ENCODE data around the gene KIAA2012. TPM values are rescaled to one million over a fixed set of nuclear protein-coding genes. Genes with fewer than 3 reads are reported as not detected.

The KIAA2012 gene
- total RNA-seq, 1 donor from 2014 or later: not detected

DNA sequence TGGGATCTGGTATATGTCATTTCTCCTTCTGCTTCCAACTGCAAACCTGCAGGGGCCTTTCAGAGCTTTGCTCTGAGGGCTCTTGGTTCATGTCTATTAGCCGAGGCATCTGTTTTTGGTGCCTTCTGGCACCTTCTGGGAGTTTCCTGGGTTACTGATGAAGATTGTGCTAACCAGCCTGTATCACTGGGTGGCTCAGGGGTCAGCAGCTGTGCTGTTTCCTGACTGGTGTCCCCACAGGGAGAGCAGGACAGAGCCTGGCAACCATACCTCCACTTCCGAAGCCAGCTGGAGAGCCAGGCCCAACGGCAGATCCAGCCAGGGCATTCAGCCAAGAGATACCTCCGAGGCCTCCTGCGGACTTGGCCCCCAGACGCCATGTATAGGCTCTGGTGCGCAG is 17.5 kb downstream of the KIAA2012 start:
- no peak overlapping the region for H3K4me3 ChIP-seq (ENCODE audit: low read depth, low read length)
- no peaks in the 10 kb centered on the region for H3K36me3 ChIP-seq (ENCODE audit: control insufficient read depth, insufficient read depth, low read length)
- H3K27me3 ChIP-seq (ENCODE audit: control insufficient read depth, insufficient read depth, low read length): no peaks in the 10 kb centered on the region
- TF ChIP-seq, protein P1, sequence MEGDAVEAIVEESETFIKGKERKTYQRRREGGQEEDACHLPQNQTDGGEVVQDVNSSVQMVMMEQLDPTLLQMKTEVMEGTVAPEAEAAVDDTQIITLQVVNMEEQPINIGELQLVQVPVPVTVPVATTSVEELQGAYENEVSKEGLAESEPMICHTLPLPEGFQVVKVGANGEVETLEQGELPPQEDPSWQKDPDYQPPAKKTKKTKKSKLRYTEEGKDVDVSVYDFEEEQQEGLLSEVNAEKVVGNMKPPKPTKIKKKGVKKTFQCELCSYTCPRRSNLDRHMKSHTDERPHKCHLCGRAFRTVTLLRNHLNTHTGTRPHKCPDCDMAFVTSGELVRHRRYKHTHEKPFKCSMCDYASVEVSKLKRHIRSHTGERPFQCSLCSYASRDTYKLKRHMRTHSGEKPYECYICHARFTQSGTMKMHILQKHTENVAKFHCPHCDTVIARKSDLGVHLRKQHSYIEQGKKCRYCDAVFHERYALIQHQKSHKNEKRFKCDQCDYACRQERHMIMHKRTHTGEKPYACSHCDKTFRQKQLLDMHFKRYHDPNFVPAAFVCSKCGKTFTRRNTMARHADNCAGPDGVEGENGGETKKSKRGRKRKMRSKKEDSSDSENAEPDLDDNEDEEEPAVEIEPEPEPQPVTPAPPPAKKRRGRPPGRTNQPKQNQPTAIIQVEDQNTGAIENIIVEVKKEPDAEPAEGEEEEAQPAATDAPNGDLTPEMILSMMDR (IDR thresholded peaks at IDR 0.05; ENCODE audit: insufficient read depth, low read length, severe bottlenecking): no peak
- FAIRE-seq (no peak), DNase-seq (ENCODE audit: low read depth) (no peak)

DNA sequence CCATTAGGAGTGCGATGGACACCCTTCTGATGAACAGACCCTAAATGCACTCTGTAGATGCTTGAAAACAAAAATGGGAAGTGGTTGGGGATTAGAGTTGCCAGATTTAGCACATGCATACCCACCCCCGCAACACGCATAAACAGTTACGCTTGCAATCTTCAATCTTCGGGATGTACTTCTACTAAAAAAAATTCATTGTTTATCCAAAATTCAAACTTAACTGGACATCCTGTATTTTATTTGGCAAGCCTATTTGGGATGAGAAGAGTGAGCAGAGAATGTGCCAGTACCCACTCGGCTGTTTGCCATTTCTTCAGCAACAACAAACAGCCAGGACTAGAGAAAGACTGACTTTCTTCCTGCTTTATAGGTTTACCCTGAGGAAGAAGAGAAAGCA is 18.4 kb downstream of the KIAA2012 start:
- no peaks in the 10 kb centered on the region for H3K27me3 ChIP-seq (ENCODE audit: control insufficient read depth, insufficient read depth, low read length)
- TF ChIP-seq, protein P1 (IDR thresholded peaks at IDR 0.05; ENCODE audit: insufficient read depth, low read length, severe bottlenecking): no peak
- DNase-seq (ENCODE audit: low read depth) (no peak), FAIRE-seq (no peak)
- no peaks in the 10 kb centered on the region for H3K36me3 ChIP-seq (ENCODE audit: control insufficient read depth, insufficient read depth, low read length)
- no peak overlapping the region for H3K4me3 ChIP-seq (ENCODE audit: low read depth, low read length)

DNA sequence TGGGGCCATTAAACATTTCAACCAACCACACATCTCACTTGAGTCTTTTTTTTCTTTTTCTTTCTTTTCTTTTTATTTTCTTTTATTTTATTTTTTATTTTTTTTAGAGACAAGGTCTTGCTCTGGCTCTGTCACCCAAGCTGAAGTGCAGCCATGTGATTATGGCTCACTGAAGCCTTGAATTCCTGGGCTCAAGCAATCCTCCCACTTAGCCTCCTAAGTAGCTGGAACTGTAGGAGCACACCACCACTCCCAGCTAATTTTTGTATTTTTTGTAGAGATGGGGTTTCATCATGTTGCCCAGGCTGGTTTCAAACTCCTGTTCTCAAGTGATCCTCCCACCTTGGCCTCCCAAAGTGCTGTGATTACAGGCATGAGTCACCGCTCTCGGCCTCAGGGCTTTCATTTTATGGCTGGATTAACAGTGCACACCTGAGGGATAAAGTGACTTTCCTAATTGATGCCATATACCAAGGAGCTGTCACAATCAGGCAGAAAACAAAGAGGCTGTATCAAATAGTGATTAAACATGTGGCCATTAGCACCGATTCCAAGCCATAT is 21.5 kb downstream of the KIAA2012 start:
- Histone ChIP-seq H3K36me3 (ENCODE audit: control insufficient read depth, insufficient read depth, low read length) (no peaks in the 10 kb centered on the region), H3K4me3 (ENCODE audit: low read depth, low read length) (no peak overlapping the region), H3K27me3 (ENCODE audit: control insufficient read depth, insufficient read depth, low read length) (no peaks in the 10 kb centered on the region)
- TF ChIP-seq, protein P1 (IDR thresholded peaks at IDR 0.05; ENCODE audit: insufficient read depth, low read length, severe bottlenecking): no peak
- FAIRE-seq (no peak), DNase-seq (ENCODE audit: low read depth) (no peak)

DNA sequence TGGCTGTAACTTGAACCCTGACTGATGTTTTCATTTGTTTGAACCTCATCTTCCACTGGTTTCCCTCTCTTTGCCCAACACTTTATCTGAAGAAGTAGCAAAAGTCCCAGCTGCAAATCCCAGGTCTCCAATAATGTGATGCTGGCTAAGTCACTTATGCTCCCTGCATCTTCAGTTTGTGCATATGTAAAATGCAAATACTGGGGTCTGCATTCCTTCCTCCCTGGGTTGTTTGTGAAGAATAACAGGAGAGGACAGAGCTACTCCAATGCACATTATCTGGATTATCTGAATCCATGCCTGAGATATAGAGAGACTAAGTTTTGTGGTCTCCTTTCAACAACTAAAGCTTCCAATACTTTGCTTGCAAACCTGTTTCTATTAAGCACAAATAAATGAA is 22.2 kb downstream of the KIAA2012 start:
- FAIRE-seq (no peak), DNase-seq (ENCODE audit: low read depth) (no peak)
- TF ChIP-seq, protein P1 (IDR thresholded peaks at IDR 0.05; ENCODE audit: insufficient read depth, low read length, severe bottlenecking): no peak
- no peaks in the 10 kb centered on the region for H3K27me3 ChIP-seq (ENCODE audit: control insufficient read depth, insufficient read depth, low read length)
- H3K4me3 ChIP-seq (ENCODE audit: low read depth, low read length): no peak overlapping the region
- no peaks in the 10 kb centered on the region for H3K36me3 ChIP-seq (ENCODE audit: control insufficient read depth, insufficient read depth, low read length)

DNA sequence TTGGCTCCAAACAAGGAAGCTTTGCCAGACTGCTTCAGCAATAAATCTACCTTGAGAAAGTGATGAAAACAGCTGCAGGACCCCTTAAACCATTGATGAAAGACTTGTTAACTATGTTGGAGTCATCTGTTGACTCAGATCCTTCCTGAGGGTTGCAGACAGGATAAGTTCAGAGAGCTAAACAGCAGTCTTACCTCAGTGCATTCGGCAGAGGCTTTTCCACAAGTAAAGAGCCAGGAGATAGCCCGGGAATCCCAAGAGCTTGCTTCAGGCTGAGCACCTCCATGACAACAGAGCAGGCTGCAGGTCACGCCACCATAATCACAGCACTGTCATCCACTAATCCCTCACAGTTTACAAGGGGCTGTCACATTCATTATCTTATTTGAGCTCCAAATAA is 23.7 kb downstream of the KIAA2012 start:
- Histone ChIP-seq H3K36me3 (ENCODE audit: control insufficient read depth, insufficient read depth, low read length) (no peaks in the 10 kb centered on the region), H3K27me3 (ENCODE audit: control insufficient read depth, insufficient read depth, low read length) (no peaks in the 10 kb centered on the region), H3K4me3 (ENCODE audit: low read depth, low read length) (no peak overlapping the region)
- FAIRE-seq (no peak), DNase-seq (ENCODE audit: low read depth) (no peak)
- TF ChIP-seq, protein P1 (IDR thresholded peaks at IDR 0.05; ENCODE audit: insufficient read depth, low read length, severe bottlenecking): no peak

DNA sequence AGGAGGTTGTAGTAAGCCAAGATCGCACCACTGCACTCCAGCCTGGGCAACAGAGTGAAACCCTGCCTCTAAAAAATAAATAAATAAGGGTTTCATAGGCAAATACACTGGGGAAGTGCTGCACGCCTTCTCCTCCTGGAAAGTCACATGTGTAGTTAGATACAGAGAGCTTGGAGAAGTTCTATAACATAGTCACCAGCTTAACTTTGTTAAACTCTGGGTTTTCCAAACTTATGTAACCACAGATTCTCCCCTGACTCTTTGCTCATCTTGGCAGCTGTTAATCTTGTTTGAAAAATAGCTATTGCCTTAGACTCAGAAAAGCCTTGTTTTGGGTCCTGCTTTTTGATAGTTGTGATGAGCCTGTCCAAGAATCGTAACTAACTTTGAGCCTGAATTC is 25.2 kb downstream of the KIAA2012 start:
- Histone ChIP-seq H3K36me3 (ENCODE audit: control insufficient read depth, insufficient read depth, low read length) (no peaks in the 10 kb centered on the region), H3K27me3 (ENCODE audit: control insufficient read depth, insufficient read depth, low read length) (no peaks in the 10 kb centered on the region), H3K4me3 (ENCODE audit: low read depth, low read length) (no peak overlapping the region)
- DNase-seq (ENCODE audit: low read depth) (no peak), FAIRE-seq (no peak)
- TF ChIP-seq, protein P1 (IDR thresholded peaks at IDR 0.05; ENCODE audit: insufficient read depth, low read length, severe bottlenecking): no peak
